ENCODE results near the gene CERS5. TPM values are rescaled to one million over a fixed set of nuclear protein-coding genes. Genes with fewer than 3 reads are reported as not detected.

CERS5 gene
- polyA plus RNA-seq, 1 experiment = 68.0 TPM

- no peaks in the 10 kb centered on the region for H3K27me3 ChIP-seq (ENCODE audit: control insufficient read depth, insufficient read depth, low read length)
- no peak overlapping the region for H3K4me3 ChIP-seq (ENCODE audit: low read depth, low read length)
- ChIA-PET CTCF (interaction anchor here (0.8 to 2.4 kb wide), 6 partner anchors 9 to 103 kb away, joined by 3 to 13 read pairs (median 4); no protein-coding TSS in a partner anchor), POLR2A (interaction anchor here (0.6 to 0.7 kb wide), 3 partner anchors 30 to 102 kb away, joined by 3 to 19 read pairs (median 3); no protein-coding TSS in a partner anchor)
- no peak for DNase-seq (ENCODE audit: low read depth)
- peaks cover 6% of the 10 kb centered on the region for H3K36me3 ChIP-seq (ENCODE audit: control insufficient read depth, insufficient read depth, low read length)
- TF ChIP-seq CTCF (IDR thresholded peaks at IDR 0.05; ENCODE audit: insufficient read depth, low read depth, low read length) = no peak
Measured at GRCh38 chr12:50212071-50212467, 44.9 kb upstream of the CERS5 start.

- ChIA-PET CTCF (interaction anchor here (0.8 to 2.4 kb wide), 4 partner anchors 8 to 103 kb away, joined by 3 to 13 read pairs (median 5); no protein-coding TSS in a partner anchor), POLR2A (interaction anchor here (0.6 to 0.7 kb wide), 3 partner anchors 31 to 103 kb away, joined by 3 to 19 read pairs (median 3); no protein-coding TSS in a partner anchor)
- DNase-seq (ENCODE audit: low read depth) = no peak
- no peak overlapping the region for H3K4me3 ChIP-seq (ENCODE audit: low read depth, low read length)
- H3K36me3 ChIP-seq (ENCODE audit: control insufficient read depth, insufficient read depth, low read length) = peaks cover 6% of the 10 kb centered on the region
- no peak for TF ChIP-seq CTCF (IDR thresholded peaks at IDR 0.05; ENCODE audit: insufficient read depth, low read depth, low read length)
- H3K27me3 ChIP-seq (ENCODE audit: control insufficient read depth, insufficient read depth, low read length) = no peaks in the 10 kb centered on the region
Measured at GRCh38 chr12:50211392-50212070, 44.4 kb upstream of the CERS5 start.

GRCh38 chr12:50207424-50207823 lies 40.3 kb upstream of the CERS5 start:
- Histone ChIP-seq H3K36me3 (ENCODE audit: control insufficient read depth, insufficient read depth, low read length) (peaks cover 14% of the 10 kb centered on the region), H3K4me3 (ENCODE audit: low read depth, low read length) (no peak overlapping the region), H3K27me3 (ENCODE audit: control insufficient read depth, insufficient read depth, low read length) (no peaks in the 10 kb centered on the region)
- DNase-seq (ENCODE audit: low read depth) = no peak
- POLR2A ChIA-PET = no interaction called here
- no peak for TF ChIP-seq CTCF (IDR thresholded peaks at IDR 0.05; ENCODE audit: insufficient read depth, low read depth, low read length)
- CTCF ChIA-PET = no interaction called here

GRCh38 chr12:50205648-50206047 lies 38.5 kb upstream of the CERS5 start:
- H3K4me3 ChIP-seq (ENCODE audit: low read depth, low read length) = no peak overlapping the region
- POLR2A ChIA-PET = interaction anchor here (0.6 kb wide), 1 partner anchor 107 kb away, joined by 8 read pairs; no protein-coding TSS in a partner anchor
- no peaks in the 10 kb centered on the region for H3K27me3 ChIP-seq (ENCODE audit: control insufficient read depth, insufficient read depth, low read length)
- CTCF ChIA-PET = no interaction called here
- DNase-seq (ENCODE audit: low read depth) = no peak
- no peak for TF ChIP-seq CTCF (IDR thresholded peaks at IDR 0.05; ENCODE audit: insufficient read depth, low read depth, low read length)
- peaks cover 13% of the 10 kb centered on the region for H3K36me3 ChIP-seq (ENCODE audit: control insufficient read depth, insufficient read depth, low read length)

GRCh38 chr12:50203691-50204090 lies 36.5 kb upstream of the CERS5 start:
- no peak for DNase-seq (ENCODE audit: low read depth)

More at GRCh38 chr12:50203691-50204090, 36.5 kb upstream of the CERS5 start:
- H3K27me3 ChIP-seq (ENCODE audit: control insufficient read depth, insufficient read depth, low read length) = no peaks in the 10 kb centered on the region
- no peak for TF ChIP-seq CTCF (IDR thresholded peaks at IDR 0.05; ENCODE audit: insufficient read depth, low read depth, low read length)
- CTCF ChIA-PET = interaction anchor here (1.4 to 2.4 kb wide), 2 partner anchors 8 to 92 kb away, joined by 4 to 7 read pairs; partner anchors contain the start of gene COX14
- POLR2A ChIA-PET = interaction anchor here (0.6 kb wide), 2 partner anchors 35 to 46 kb away, joined by 3 to 6 read pairs; no protein-coding TSS in a partner anchor
- no peak overlapping the region for H3K4me3 ChIP-seq (ENCODE audit: low read depth, low read length)
- H3K36me3 ChIP-seq (ENCODE audit: control insufficient read depth, insufficient read depth, low read length) = peaks cover 16% of the 10 kb centered on the region
